GM12878 (cell line): ENCODE measurements around the gene DNAAF9. TPM values are rescaled to one million over a fixed set of nuclear protein-coding genes. Genes with fewer than 3 reads are reported as not detected.
A peak's percentile ranks its signal among the peaks of the same experiment; 100 is the strongest.

Source experiments
- ATAC-seq: fragments of 200-7000 bp; cut with Tn5 transposase; 3 replicates; pipeline ENCODE4 v1.9.1; 2020; ENCODE audit warnings: mild to moderate bottlenecking, moderate library complexity
- BruUV-seq: library from RNA; stranded (reverse); fragments of 400-500 nt; replicated peaks from 2 replicates; lab custom pipeline; 2021; lab: Mats Ljungman, UMichigan
- CTCF ChIA-PET: fragments of 300-600 bp; sonication (Branson Sonifier 250); formaldehyde crosslinking; extraction: SDS; loops from one replicate; lab custom pipeline; 2021; ENCODE audit warnings: inconsistent platforms; lab: Yijun Ruan, JAX
- POLR2A ChIA-PET: fragments of 350-600 bp; formaldehyde crosslinking; extraction: SDS; loops from one replicate; lab custom pipeline; 2021; ENCODE audit warnings: inconsistent platforms; lab: Charles Lee
- RAD21 ChIA-PET: fragments of 300-600 bp; sonication (Branson Sonifier 250); formaldehyde crosslinking; loops from one replicate; lab custom pipeline; 2023; ENCODE audit warnings: antibody characterized with exemption; ENCODE audit not compliant: unreplicated experiment; lab: Charles Lee
- SMC1A ChIA-PET: fragments of 300-600 bp; sonication (Branson Sonifier 250); formaldehyde crosslinking; loops from one replicate; lab custom pipeline; 2023; ENCODE audit not compliant: unreplicated experiment, uncharacterized antibody; lab: Charles Lee
- DNase-seq: peaks from one replicate; pipeline ENCODE4 v3.0.0-alpha.2; 2011; ENCODE audit warnings: low read depth, low spot score
- FAIRE-seq: peaks from 3 replicates; lab custom pipeline; 2011; peaks lifted over from hg19 to GRCh38; lab: Jason Lieb, UNC
- H2AFZ ChIP-seq: 2 replicates; pipeline ENCODE4 v1.6.0; 2011; ENCODE audit warnings: low read depth, low read length, control low read depth; ENCODE audit not compliant: control insufficient read depth
- H3K27ac ChIP-seq: 2 replicates; pipeline ENCODE4 v1.5.1; 2011; ENCODE audit warnings: control low read depth; ENCODE audit not compliant: control insufficient read depth, insufficient read depth
- H3K27me3 ChIP-seq, 2 experiments: replicated peaks in 1 of 2; 2 replicates each; pipeline versions ENCODE4 v1.6.0 to v1.6.1; 2011; ENCODE audit warnings: low read length in 1 of 2; ENCODE audit not compliant: control insufficient read depth in 2 of 2, insufficient read depth in 2 of 2
- H3K36me3 ChIP-seq, 2 experiments: 2 replicates each; pipeline ENCODE4 v1.5.1; 2011; ENCODE audit warnings: low read length in 1 of 2; ENCODE audit not compliant: control insufficient read depth in 2 of 2, insufficient read depth in 2 of 2
- H3K4me1 ChIP-seq: 2 replicates; pipeline ENCODE4 v1.6.1; 2011; ENCODE audit warnings: mild to moderate bottlenecking, low read length, moderate library complexity, mixed read lengths; ENCODE audit not compliant: control insufficient read depth, insufficient read depth
- H3K4me2 ChIP-seq: 2 replicates; pipeline ENCODE4 v1.6.0; 2011; ENCODE audit warnings: control low read depth; ENCODE audit not compliant: control insufficient read depth, insufficient read depth
- H3K4me3 ChIP-seq: fragments of 200-600 bp; sonication (generic); 2 replicates; pipeline ENCODE4 v1.5.1; 2016
- H3K79me2 ChIP-seq: 2 replicates; pipeline ENCODE4 v1.6.0; 2011; ENCODE audit warnings: low read length; ENCODE audit not compliant: control insufficient read depth, insufficient read depth
- H3K9ac ChIP-seq: 2 replicates; pipeline ENCODE4 v1.8.0; 2011; ENCODE audit warnings: low read length, control low read depth, mixed read lengths; ENCODE audit not compliant: control insufficient read depth, insufficient read depth
- H3K9me3 ChIP-seq: replicated peaks from 3 replicates; pipeline ENCODE4 v1.5.1; 2011; ENCODE audit warnings: mild to moderate bottlenecking, low read length; ENCODE audit not compliant: control insufficient read depth, insufficient read depth
- H4K20me1 ChIP-seq: 2 replicates; pipeline ENCODE4 v1.6.0; 2011; ENCODE audit not compliant: control insufficient read depth, insufficient read depth
- CBFB ChIP-seq: IDR thresholded peaks from 2 replicates; pipeline ENCODE4 v1.6.1; 2016; ENCODE audit warnings: antibody characterized with exemption, low read depth
- EGR1 ChIP-seq, 2 experiments: IDR thresholded peaks; 1 replicate in 1 of 2; 2 replicates in 1 of 2; pipeline ENCODE4 v1.6.1; 2011 to 2012; ENCODE audit warnings: low read depth in 2 of 2, low read length in 2 of 2, borderline replicate concordance in 1 of 2, mild to moderate bottlenecking in 1 of 2, moderate library complexity in 1 of 2
- FOXK2 ChIP-seq: fragments of 450-650 bp; IDR thresholded peaks from 2 replicates; pipeline ENCODE4 v1.6.1; 2017; ENCODE audit warnings: mild to moderate bottlenecking, moderate library complexity
- FOXM1 ChIP-seq: IDR thresholded peaks from 2 replicates; pipeline ENCODE4 v1.6.1; 2012; ENCODE audit warnings: low read depth, mild to moderate bottlenecking, inconsistent platforms, low read length, moderate library complexity
- GATAD2B ChIP-seq: fragments of 450-650 bp; conservative IDR thresholded peaks from 2 replicates; pipeline ENCODE4 v1.6.1; 2017; ENCODE audit warnings: low read depth, mild to moderate bottlenecking, moderate library complexity
- NFYA ChIP-seq: IDR thresholded peaks from 2 replicates; pipeline ENCODE4 v1.6.1; 2011; ENCODE audit warnings: low read depth, mild to moderate bottlenecking, low read length, improper control_type of control experiment, borderline replicate concordance
- PAX5 ChIP-seq: IDR thresholded peaks from 2 replicates; pipeline ENCODE4 v1.6.1; 2011; ENCODE audit warnings: low read depth, low read length, borderline replicate concordance
- RAD21 ChIP-seq: IDR thresholded peaks from 2 replicates; pipeline ENCODE4 v1.6.1; 2011; ENCODE audit warnings: mild to moderate bottlenecking, low read depth, low read length, moderate library complexity; ENCODE audit not compliant: insufficient read depth
- RELA ChIP-seq: fragments of 450-650 bp; IDR thresholded peaks from 2 replicates; pipeline ENCODE4 v1.8.0; 2014; ENCODE audit warnings: borderline replicate concordance; ENCODE audit not compliant: partially characterized antibody
- STAT3 ChIP-seq: IDR thresholded peaks from 2 replicates; pipeline ENCODE4 v1.6.1; 2011; ENCODE audit warnings: low read depth, low read length, improper control_type of control experiment
- TBL1XR1 ChIP-seq: IDR thresholded peaks from 2 replicates; pipeline ENCODE4 v1.6.1; 2012; ENCODE audit warnings: low read depth, low read length, improper control_type of control experiment
- TCF7 ChIP-seq: IDR thresholded peaks from 2 replicates; pipeline ENCODE4 v1.6.1; 2014; ENCODE audit warnings: antibody characterized with exemption, borderline replicate concordance
- ZNF207 ChIP-seq: fragments of 450-650 bp; IDR thresholded peaks from 2 replicates; pipeline ENCODE4 v1.6.1; 2014; ENCODE audit warnings: antibody characterized with exemption, mild to moderate bottlenecking, borderline replicate concordance
- ZNF274 ChIP-seq: IDR thresholded peaks from one replicate; pipeline ENCODE4 v1.8.0; 2011; ENCODE audit not compliant: insufficient read length, insufficient read depth
- WGBS: methylation state at CpG from one replicate; pipeline ENCODE4 v1.1.6; 2016; ENCODE audit warnings: low lambda C conversion rate; ENCODE audit not compliant: insufficient replicate concordance, insufficient coverage; ENCODE audit errors: missing lambda C conversion rate; 5-methylcytosine and 5-hydroxymethylcytosine counted together
- in situ Hi-C: fragments of 300-500 bp; cut with MboI; formaldehyde crosslinking; loops from 9 replicates; pipeline ENCODE4 v1.14.3; 2018; ENCODE audit warnings: mixed read lengths
- intact Hi-C: fragments of 100-400 bp; cut with micrococcal nuclease; formaldehyde crosslinking; loops from one replicate; pipeline ENCODE4 v1.14.2; 2022; ENCODE audit not compliant: unreplicated experiment
- polyA plus RNA-seq, 11 experiments: library from polyadenylated mRNA; depleted of rRNA in 4 of 11; unstranded in 6 of 11; stranded (reverse) in 5 of 11; fragments of >200 nt; fragmentation: Nextera tagmentation in 4 of 11; fragmentation: Illumina TruSeq in 1 of 11; extraction: Ambion mirVana in 4 of 11; extraction: Trizol in 1 of 11; gene quantifications; 1 replicate in 1 of 11; 2 replicates in 10 of 11; pipeline versions ENCODE4 v1.2.1 to v1.2.3, GENCODE V29; 2011 to 2016; ENCODE audit warnings: inconsistent platforms in 2 of 11, missing spikeins in 2 of 11, low read depth in 1 of 11
- total RNA-seq, 4 experiments: library from RNA; depleted of rRNA in 3 of 4; stranded (reverse); fragments of >200 nt in 3 of 4; fragmentation: Illumina TruSeq in 1 of 4; extraction: Trizol in 1 of 4; gene quantifications; 2 replicates each; pipeline versions ENCODE4 v1.2.1 to v1.2.3, GENCODE V29; 2013 to 2021
- TF ChIP-seq, protein P1 (sequence below): fragments of 450-650 bp; formaldehyde crosslinking; IDR thresholded peaks from 2 replicates; pipeline ENCODE4 v1.4.0; 2022; ENCODE audit warnings: mild to moderate bottlenecking, moderate library complexity

Gene DNAAF9
- total and polyA plus RNA-seq, 10 of the 15 experiments (the other 5 are each of a cell fraction or from before 2014, with no cell fraction given), result 0.08 to 2.1 (median 1.3) TPM

- WGBS, result 39% methylated on average over 25 of the region's 27 CpGs
- ChIA-PET SMC1A (no interaction called here), POLR2A (no interaction called here), RAD21 (no interaction called here), CTCF (no interaction called here)
- Histone ChIP-seq H3K4me3 (peak overlapping the region; percentile 55; the same call in 1 of the 2 replicates), H3K9me3 (no peaks in the 10 kb centered on the region), H2AFZ (peak overlapping the region; percentile 29), H4K20me1 (no peaks in the 10 kb centered on the region), H3K4me1 (no peaks in the 10 kb centered on the region), H3K4me2 (peak overlapping the region; percentile 77; the same call in 1 of the 2 replicates), H3K9ac (no peak overlapping the region), H3K27me3 (no peaks in the 10 kb centered on the region; a peak in 1 of 4 replicates), H3K79me2 (no peaks in the 10 kb centered on the region), H3K27ac (no peak overlapping the region), H3K36me3 (no peaks in the 10 kb centered on the region)
- TF ChIP-seq ZNF274, result no peak
- no peak for TF ChIP-seq PAX5
- TF ChIP-seq FOXK2, result no peak
- no peak for TF ChIP-seq NFYA
- TF ChIP-seq RELA, result no peak
- TF ChIP-seq GATAD2B, result no peak
- no peak for TF ChIP-seq EGR1 (IDR thresholded peaks at IDR 0.05; ENCODE audit: borderline replicate concordance in 1 of 2, low read depth in 2 of 2, low read length in 2 of 2)
- TF ChIP-seq ZNF207, result no peak
- no peak for TF ChIP-seq TCF7
- TF ChIP-seq CBFB, result no peak
- TF ChIP-seq TBL1XR1, result no peak
- no peak for TF ChIP-seq FOXM1
- no peak for TF ChIP-seq STAT3
- TF ChIP-seq, protein P1, sequence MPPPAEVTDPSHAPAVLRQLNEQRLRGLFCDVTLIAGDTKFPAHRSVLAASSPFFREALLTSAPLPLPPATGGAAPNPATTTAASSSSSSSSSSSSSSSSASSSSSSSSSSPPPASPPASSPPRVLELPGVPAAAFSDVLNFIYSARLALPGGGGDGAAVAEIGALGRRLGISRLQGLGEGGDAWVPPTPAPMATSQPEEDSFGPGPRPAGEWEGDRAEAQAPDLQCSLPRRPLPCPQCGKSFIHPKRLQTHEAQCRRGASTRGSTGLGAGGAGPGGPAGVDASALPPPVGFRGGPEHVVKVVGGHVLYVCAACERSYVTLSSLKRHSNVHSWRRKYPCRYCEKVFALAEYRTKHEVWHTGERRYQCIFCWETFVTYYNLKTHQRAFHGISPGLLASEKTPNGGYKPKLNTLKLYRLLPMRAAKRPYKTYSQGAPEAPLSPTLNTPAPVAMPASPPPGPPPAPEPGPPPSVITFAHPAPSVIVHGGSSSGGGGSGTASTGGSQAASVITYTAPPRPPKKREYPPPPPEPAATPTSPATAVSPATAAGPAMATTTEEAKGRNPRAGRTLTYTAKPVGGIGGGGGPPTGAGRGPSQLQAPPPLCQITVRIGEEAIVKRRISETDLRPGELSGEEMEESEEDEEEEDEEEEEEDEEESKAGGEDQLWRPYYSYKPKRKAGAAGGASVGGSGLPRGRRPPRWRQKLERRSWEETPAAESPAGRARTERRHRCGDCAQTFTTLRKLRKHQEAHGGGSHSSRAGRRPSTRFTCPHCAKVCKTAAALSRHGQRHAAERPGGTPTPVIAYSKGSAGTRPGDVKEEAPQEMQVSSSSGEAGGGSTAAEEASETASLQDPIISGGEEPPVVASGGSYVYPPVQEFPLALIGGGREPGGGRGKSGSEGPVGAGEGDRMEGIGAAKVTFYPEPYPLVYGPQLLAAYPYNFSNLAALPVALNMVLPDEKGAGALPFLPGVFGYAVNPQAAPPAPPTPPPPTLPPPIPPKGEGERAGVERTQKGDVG (CRISPR knock-in tag), result no peak
- no peak for TF ChIP-seq RAD21
- no peak for DNase-seq
- in situ Hi-C loops, result no loop called here
- FAIRE-seq, result no peak
- TSS peak; percentile 54 for BruUV-seq
- intact Hi-C loops, result no loop called here
- ATAC-seq, result peak; percentile 4; the same call in 1 of the 3 replicates
Measured at GRCh38 chr20:3406481-3407039, 909 bp downstream of the DNAAF9 start.
